Measurements from ENCODE around the gene ANKRD9. TPM values are rescaled to one million over a fixed set of nuclear protein-coding genes. Genes with fewer than 3 reads are reported as not detected.

The ANKRD9 gene
- total and polyA plus RNA-seq, 9 of the 15 experiments (the other 6 are each of a cell fraction or from before 2014, with no cell fraction given): 0.04 to 32.9 (median 5.3) TPM

- POLR2A ChIA-PET: no interaction called here
- intact Hi-C loops (cut with micrococcal nuclease): no loop called here
Observed at GRCh38 chr14:102473559-102473958, 36.0 kb downstream of the ANKRD9 start.

More at GRCh38 chr14:102473559-102473958, 36.0 kb downstream of the ANKRD9 start:
- Histone ChIP-seq H3K9me3 (replicated peaks; ENCODE audit: control insufficient read depth, insufficient read depth, low read depth, low read length) (no peaks in the 10 kb centered on the region), H3K36me3 (ENCODE audit: control insufficient read depth, insufficient read depth, low read length) (no peaks in the 10 kb centered on the region), H3K9ac (ENCODE audit: insufficient read depth in 1 of 2, low read depth in 2 of 2, low read length in 2 of 2) (no peak overlapping the region), H4K20me1 (replicated peaks; ENCODE audit: control insufficient read depth, insufficient read depth, low read length) (no peaks in the 10 kb centered on the region), H3K27ac (ENCODE audit: extremely low read depth, low read depth, low read length) (no peak overlapping the region), H3K79me2 (ENCODE audit: control insufficient read depth, insufficient read depth, low read length) (no peaks in the 10 kb centered on the region), H3K27me3 (ENCODE audit: control insufficient read depth in 2 of 2, insufficient read depth in 2 of 2, low read length in 2 of 2) (no peaks in the 10 kb centered on the region), H3K4me3 (no peak overlapping the region), H3K4me1 (replicated peaks in 1 of 2; ENCODE audit: control insufficient read depth in 2 of 2, insufficient read depth in 2 of 2, low read length in 2 of 2) (no peaks in the 10 kb centered on the region), H2AFZ (ENCODE audit: low read depth, low read length) (no peak overlapping the region), H3K9me1 (ENCODE audit: control insufficient read depth, insufficient read depth, low read length) (no peaks in the 10 kb centered on the region), H3K4me2 (ENCODE audit: insufficient read depth, low read length) (no peak overlapping the region)
- FAIRE-seq (no peak), DNase-seq (ENCODE audit: extremely low read depth in 1 of 4, low spot score in 3 of 4) (no peak), ATAC-seq (no peak)
- in situ Hi-C loops (cut with MboI): no loop called here
- CTCF ChIA-PET (ENCODE audit: low intra/inter-chr PET ratio): no interaction called here
- no TSS peak for BruUV-seq (replicated peaks)
- 58% methylated on average over 2 of the region's 2 CpGs for WGBS (ENCODE audit: insufficient coverage, low coverage, missing lambda C conversion rate)
- TF ChIP-seq MBD1 (CRISPR knock-in tag; IDR thresholded peaks at IDR 0.05) (no peak), NFIC (IDR thresholded peaks at IDR 0.05) (no peak), CHCHD3 (CRISPR knock-in tag; IDR thresholded peaks at IDR 0.05) (no peak), POLR2A (conservative IDR thresholded peaks at IDR 0.05) (no peak), ZNF583 (CRISPR knock-in tag; IDR thresholded peaks at IDR 0.05) (no peak), STAT6 (CRISPR knock-in tag; IDR thresholded peaks at IDR 0.05) (no peak), HBP1 (CRISPR knock-in tag; IDR thresholded peaks at IDR 0.05) (no peak), CBFA2T3 (IDR thresholded peaks at IDR 0.05) (no peak), ZNF717 (CRISPR knock-in tag; IDR thresholded peaks at IDR 0.05) (no peak), TEAD1 (CRISPR knock-in tag; IDR thresholded peaks at IDR 0.05) (no peak), GTF2B (IDR thresholded peaks at IDR 0.05; ENCODE audit: extremely low read depth, insufficient read length) (no peak), NEUROD1 (IDR thresholded peaks at IDR 0.05; ENCODE audit: borderline replicate concordance, low read depth, low read length, partially characterized antibody) (no peak), CHD1 (IDR thresholded peaks at IDR 0.05; ENCODE audit: low read length) (no peak), ZNF224 (CRISPR knock-in tag; IDR thresholded peaks at IDR 0.05) (no peak)
